ENCODE results near the gene RGS6. TPM values are rescaled to one million over a fixed set of nuclear protein-coding genes. Genes with fewer than 3 reads are reported as not detected.

RGS6 gene
- total RNA-seq, 1 experiment from 2014 or later = not detected

- DNase-seq (ENCODE audit: low read depth) = peak; percentile 1
Measured at GRCh38 chr14:72075649-72076334, 143.6 kb downstream of the RGS6 start.

DNA sequence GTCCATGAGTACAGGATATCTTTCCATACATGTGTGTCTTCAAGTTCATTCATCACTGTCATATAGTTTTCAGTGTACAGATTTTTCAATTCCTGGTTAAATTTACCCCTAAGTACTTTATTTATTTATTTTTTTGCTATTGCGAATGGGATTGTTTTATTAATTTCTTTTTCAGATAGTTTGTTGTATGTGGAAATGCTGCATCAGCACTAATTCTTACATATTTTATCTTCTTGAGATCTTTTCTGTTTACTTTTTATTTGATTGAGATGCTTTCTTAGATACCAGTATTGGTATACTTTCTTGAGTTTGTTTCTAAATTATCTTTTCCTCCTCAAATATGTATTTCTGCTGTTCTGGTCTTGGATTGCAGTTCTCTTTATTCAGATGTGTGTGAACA is 148.9 kb downstream of the RGS6 start:
- DNase-seq (ENCODE audit: low read depth) = no peak

DNA sequence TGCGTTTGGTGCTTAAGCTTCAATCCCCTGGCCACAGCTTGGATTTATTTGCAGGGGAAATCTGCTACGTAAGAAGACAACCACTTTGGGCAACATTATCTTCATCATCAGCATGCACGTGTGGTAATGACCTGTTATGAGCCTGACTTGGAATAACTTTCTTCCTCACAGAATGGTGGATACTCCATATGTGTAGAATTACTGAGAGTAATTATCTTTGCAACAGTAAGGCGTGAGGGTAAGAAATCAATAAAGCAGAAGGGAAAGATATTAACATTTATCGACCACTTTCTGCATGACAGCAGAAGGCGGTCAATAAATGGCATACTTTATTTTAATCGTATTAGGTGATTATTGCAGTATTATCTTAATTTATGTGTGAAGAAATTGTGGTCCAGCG is 152.7 kb downstream of the RGS6 start:
- no peak for DNase-seq (ENCODE audit: low read depth)

GRCh38 chr14:72089625-72090024 is 157.4 kb downstream of the RGS6 start:
- DNase-seq (ENCODE audit: low read depth) = no peak

DNA sequence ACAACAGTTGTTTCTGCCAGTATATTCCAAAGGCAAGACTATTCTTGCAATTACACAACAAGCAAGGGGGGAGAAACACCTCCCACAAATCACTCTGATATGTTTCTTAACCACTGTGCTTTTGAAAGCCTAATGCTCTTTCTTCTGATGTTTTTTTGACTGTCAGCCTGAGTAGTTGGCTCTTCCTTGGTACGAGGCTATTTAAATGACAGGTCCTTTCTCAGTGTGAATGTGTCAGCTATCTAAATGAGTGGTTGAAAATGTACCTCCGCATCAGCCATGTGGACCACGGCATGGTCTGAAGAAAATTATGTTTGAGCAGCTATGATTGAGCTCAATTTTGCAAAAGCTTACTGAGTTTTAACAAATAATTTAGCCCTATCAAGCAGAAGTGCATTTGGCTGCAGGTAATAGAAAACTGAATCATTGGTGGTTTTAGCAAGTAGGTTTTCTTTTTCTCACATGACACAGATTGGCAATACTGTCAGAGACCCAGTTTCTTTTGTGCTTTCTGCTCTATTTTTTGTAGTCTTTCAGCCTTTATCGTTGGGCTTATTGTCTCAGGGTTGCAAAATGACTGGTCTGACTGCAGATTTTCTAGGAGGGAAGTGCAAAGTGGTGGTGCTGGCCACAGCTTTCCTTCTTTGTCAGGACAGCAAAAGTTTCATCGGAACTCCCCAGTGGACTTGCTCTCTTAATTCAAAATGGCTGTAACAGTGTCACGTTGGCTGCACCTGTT is 162.8 kb downstream of the RGS6 start:
- no peak for DNase-seq (ENCODE audit: low read depth)

GRCh38 chr14:72097173-72097783 is 165.0 kb downstream of the RGS6 start:
- no peak for DNase-seq (ENCODE audit: low read depth)

GRCh38 chr14:72098210-72098609 is 166.0 kb downstream of the RGS6 start:
- no peak for DNase-seq (ENCODE audit: low read depth)

DNA sequence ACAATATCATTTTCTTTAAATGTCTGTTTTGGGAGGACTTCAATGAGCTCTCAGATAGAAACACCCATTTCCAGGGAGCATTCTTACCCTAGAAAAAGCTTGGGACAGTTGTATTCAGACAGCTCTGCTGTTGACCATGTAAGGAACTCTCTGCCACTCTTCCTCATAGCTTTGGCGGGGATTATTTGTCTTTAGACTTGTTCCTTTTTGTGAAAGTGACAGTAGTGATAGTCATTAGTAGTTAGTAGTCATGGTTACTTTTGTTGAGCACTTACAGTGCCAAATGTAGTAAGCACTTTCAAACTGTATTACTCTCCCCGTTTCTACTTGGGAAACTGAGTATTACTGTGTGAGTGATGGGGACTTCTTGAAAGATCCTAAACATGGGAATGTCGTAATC is 167.3 kb downstream of the RGS6 start:
- no peak for DNase-seq (ENCODE audit: low read depth)

DNA sequence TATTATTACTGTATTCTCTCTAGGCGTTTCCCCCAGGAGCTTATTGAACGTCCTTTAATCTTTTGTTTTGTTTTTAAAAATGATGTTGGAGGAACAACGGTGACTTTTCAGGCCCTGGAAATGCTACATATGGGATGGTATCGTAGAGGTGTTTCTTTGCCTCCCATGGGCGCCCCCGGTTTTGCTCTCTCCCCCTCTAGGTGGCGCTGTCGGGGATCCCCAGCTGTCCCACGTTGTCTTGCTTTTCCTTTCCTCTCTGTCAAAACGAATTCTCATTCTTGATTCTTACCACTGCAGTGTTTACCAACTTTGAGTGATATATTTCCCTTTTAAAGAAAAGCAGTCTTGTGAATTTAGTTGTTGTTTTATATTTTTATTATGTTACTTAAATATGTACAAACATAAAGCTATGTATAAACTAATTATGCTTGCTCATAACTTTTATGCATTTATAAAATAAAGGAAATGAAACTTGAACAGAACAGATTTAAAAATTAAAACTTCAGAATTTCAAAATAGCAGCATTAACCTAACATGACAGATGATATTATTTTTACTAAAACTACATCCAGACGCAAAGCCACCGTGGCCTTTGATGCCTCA is 171.9 kb downstream of the RGS6 start:
- peak; percentile 32 for DNase-seq (ENCODE audit: low read depth)

GRCh38 chr14:72111911-72112310 is 179.7 kb downstream of the RGS6 start:
- no peak for DNase-seq (ENCODE audit: low read depth)

DNA sequence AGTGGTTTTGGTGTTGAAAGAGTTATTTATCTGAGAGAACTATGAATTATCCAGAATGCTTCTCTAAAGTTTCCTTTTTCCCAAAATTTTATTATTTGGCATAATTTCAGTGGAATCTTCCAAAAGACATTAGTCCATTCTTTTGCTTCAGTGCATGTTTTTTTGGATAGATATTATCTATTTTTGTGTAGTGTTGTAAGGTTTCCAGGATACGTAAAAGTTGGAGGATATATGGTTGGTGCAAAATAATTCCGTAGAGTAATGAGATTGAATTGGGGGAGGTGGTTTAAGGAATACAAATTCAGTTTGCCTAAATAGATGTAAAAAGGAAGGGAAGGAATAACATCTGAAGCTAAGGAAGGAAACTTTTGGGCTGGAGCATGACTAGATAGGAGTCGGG is 186.6 kb downstream of the RGS6 start:
- no peak for DNase-seq (ENCODE audit: low read depth)

DNA sequence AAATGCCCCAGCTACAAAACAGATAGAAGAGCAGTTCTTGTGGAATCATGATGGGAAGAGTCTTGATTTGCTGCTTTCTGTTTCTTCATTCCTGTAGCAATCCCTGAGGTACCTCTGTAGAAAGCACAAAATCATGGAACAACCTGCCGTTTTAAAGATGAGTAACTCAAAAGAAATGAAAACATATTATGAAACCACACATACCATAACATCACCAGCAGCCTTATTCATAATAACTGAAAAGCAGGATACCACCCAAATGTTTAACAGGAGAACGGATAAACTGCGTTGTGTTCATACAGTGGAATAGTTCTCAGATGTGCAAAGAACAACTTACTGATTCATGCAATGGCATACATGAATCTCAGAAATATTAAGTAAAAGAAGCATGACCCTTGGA is 188.1 kb downstream of the RGS6 start:
- no peak for DNase-seq (ENCODE audit: low read depth)

- DNase-seq (ENCODE audit: low read depth) = no peak
Measured at GRCh38 chr14:72123755-72124154, 191.5 kb downstream of the RGS6 start.

GRCh38 chr14:72124171-72124570 is 191.9 kb downstream of the RGS6 start:
- DNase-seq (ENCODE audit: low read depth) = no peak

DNA sequence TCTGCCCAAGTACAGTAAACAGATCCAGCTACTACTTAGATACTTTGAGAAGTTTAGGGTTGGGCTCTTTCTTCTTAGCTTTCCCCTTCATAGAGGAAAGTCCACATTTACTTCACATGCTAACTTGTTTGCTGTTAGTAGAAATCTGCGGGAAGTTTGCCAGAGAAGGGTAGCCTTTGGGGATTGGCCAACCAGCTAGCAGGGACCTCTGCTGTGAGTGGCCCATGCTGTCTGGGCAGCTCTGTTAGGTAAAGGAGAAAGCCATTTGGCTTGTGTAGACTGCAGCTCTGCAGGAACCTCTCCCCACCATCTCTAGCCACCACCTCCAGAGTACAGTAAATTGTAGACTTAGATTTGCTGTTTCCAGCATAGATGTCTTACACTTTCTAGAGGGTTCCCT is 193.9 kb downstream of the RGS6 start:
- DNase-seq (ENCODE audit: low read depth) = no peak

- no peak for DNase-seq (ENCODE audit: low read depth)
Measured at GRCh38 chr14:72126561-72126960, 194.3 kb downstream of the RGS6 start.

DNA sequence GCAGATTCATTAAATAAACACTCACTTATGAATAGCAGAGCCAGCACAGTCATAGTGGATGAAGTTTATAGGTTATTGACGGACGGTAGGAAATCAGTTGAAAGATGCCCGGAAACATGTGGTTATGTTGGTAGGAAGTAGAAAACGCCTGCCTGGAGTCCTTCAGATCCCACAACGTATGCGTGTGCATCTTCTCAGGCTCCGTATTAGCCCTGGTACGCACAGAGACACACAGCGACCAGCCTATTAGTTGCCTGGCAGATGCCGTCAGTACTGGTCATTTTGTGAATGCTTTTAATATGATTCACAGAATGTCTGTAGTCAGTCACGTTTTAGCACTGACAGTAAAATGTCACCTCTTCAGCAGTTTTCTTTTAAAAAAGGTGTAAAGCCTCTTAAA is 196.4 kb downstream of the RGS6 start:
- no peak for DNase-seq (ENCODE audit: low read depth)

- DNase-seq (ENCODE audit: low read depth) = no peak
Measured at GRCh38 chr14:72129291-72129690, 197.1 kb downstream of the RGS6 start.

DNA sequence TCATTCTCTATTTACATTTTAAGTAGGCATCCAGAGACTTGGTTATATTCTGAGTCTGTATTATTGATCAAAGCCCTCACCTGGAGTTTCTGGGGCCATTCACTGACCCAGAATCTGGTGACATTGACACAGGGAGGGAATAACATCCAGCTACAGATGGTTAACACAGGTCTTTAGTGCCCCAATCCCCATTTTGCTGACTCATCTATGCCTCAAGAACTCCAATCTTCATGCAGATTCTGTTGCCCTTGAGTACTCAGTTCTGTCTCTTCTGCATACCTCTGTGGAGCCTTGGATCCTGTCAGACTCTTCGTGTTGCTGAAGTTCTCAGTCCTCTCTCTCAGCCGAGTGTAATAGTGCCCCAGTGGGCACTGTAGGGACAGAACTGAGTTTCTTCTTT is 208.9 kb downstream of the RGS6 start:
- DNase-seq (ENCODE audit: low read depth) = no peak

- DNase-seq (ENCODE audit: low read depth) = no peak
Measured at GRCh38 chr14:72142328-72142727, 210.1 kb downstream of the RGS6 start.

DNA sequence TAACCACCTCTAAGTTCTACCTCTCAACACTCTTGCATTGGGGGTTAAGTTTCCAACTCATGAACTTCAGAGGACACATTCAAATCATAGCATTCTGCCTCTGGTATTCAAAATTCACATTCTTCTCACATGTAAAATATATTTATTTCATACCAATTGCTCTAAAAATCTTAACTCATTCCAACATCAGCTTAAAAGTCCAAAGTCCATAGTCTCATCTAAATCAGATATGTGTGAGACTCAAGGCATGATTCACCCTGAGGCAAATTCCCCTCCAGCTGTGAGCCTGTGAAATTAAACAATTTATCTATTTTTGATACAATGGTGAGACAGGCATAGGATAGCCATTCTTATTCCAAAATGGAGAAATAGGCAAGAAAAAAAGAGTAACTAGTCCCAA is 214.0 kb downstream of the RGS6 start:
- no peak for DNase-seq (ENCODE audit: low read depth)

GRCh38 chr14:72154645-72155378 is 222.6 kb downstream of the RGS6 start:
- DNase-seq (ENCODE audit: low read depth) = no peak

All from HT1080 (cell line).